HEK293T (cell line): Measurements from ENCODE around the gene KIAA1755.

Experiments used
- CTCF ChIA-PET: fragments of 350-600 bp; formaldehyde crosslinking; extraction: SDS; loops from one replicate; lab custom pipeline; 2021; ENCODE audit warnings: antibody characterized with exemption, inconsistent platforms; lab: Yijun Ruan, JAX
- POLR2A ChIA-PET: fragments of 350-600 bp; formaldehyde crosslinking; extraction: SDS; loops from one replicate; lab custom pipeline; 2020; ENCODE audit warnings: antibody characterized with exemption, inconsistent platforms; lab: Yijun Ruan, JAX
- DNase-seq: peaks from one replicate; pipeline ENCODE4 v3.0.0; 2012; ENCODE audit warnings: mixed read lengths; ENCODE audit errors: extremely low spot score
- ARNT ChIP-seq: fragments of 450-650 bp; IDR thresholded peaks from 2 replicates; pipeline ENCODE4 v1.6.1; 2017; ENCODE audit warnings: mild to moderate bottlenecking
- BHLHE40 ChIP-seq: fragments of 450-650 bp; IDR thresholded peaks from 2 replicates; pipeline ENCODE4 v1.6.1; 2016; ENCODE audit warnings: mild to moderate bottlenecking, moderate library complexity, borderline replicate concordance
- CTBP1 ChIP-seq: fragments of 450-650 bp; IDR thresholded peaks from 2 replicates; pipeline ENCODE4 v1.6.1; 2016; ENCODE audit warnings: borderline replicate concordance
- ELF4 ChIP-seq: fragments of 450-650 bp; IDR thresholded peaks from 2 replicates; pipeline ENCODE4 v1.6.1; 2017; ENCODE audit warnings: antibody characterized with exemption
- FOXA1 ChIP-seq: fragments of 450-650 bp; IDR thresholded peaks from 2 replicates; pipeline ENCODE4 v1.6.1; 2016; ENCODE audit warnings: mild to moderate bottlenecking
- FOXK2 ChIP-seq: fragments of 450-650 bp; IDR thresholded peaks from 2 replicates; pipeline ENCODE4 v1.6.1; 2016; ENCODE audit warnings: mild to moderate bottlenecking
- FOXM1 ChIP-seq: fragments of 450-650 bp; IDR thresholded peaks from 2 replicates; pipeline ENCODE4 v1.6.1; 2017; ENCODE audit warnings: mild to moderate bottlenecking, borderline replicate concordance
- HDGF ChIP-seq: fragments of 450-650 bp; IDR thresholded peaks from 2 replicates; pipeline ENCODE4 v1.6.1; 2017; ENCODE audit warnings: antibody characterized with exemption, borderline replicate concordance
- L3MBTL2 ChIP-seq: fragments of 450-650 bp; conservative IDR thresholded peaks from 2 replicates; pipeline ENCODE4 v1.6.1; 2016; ENCODE audit warnings: mild to moderate bottlenecking
- LEF1 ChIP-seq: fragments of 450-650 bp; IDR thresholded peaks from 2 replicates; pipeline ENCODE4 v1.6.1; 2017; ENCODE audit warnings: mild to moderate bottlenecking, borderline replicate concordance
- NFRKB ChIP-seq: fragments of 450-650 bp; IDR thresholded peaks from 2 replicates; pipeline ENCODE4 v1.6.1; 2016; ENCODE audit warnings: mild to moderate bottlenecking, moderate library complexity
- SP1 ChIP-seq: fragments of 450-650 bp; IDR thresholded peaks from 2 replicates; pipeline ENCODE4 v1.6.1; 2017
- SUZ12 ChIP-seq: fragments of 450-650 bp; IDR thresholded peaks from 2 replicates; pipeline ENCODE4 v1.6.1; 2016; ENCODE audit warnings: mild to moderate bottlenecking
- TARDBP ChIP-seq: fragments of 450-650 bp; IDR thresholded peaks from 2 replicates; pipeline ENCODE4 v1.6.1; 2016
- ZNF384 ChIP-seq: fragments of 450-650 bp; IDR thresholded peaks from 2 replicates; pipeline ENCODE4 v1.6.1; 2016
- TF ChIP-seq, protein P1 (sequence below): fragments of 450-650 bp; IDR thresholded peaks from 2 replicates; pipeline ENCODE4 v1.6.1; 2016

Gene KIAA1755

DNA sequence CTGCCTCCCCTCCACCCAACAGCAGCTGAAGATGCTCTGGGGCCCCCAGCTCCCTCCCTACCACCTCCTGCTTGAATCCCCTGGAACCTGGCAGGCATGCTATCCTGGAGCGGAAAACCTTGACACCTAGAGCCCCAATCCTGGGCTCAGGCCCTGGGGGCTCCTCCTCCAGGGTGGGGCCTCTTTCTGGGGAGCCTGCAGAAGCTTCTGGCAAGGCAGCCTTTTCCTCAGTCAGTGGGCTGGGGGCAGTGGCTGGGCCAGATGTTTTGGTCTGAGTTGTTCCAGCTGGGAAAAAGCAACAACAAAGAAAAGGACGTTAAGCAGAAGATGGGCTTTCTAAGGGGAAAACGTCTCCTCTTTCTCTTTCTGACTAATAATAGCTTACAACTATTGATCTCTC is 21.1 kb downstream of the KIAA1755 start:
- DNase-seq, result no peak
- TF ChIP-seq, protein P1, sequence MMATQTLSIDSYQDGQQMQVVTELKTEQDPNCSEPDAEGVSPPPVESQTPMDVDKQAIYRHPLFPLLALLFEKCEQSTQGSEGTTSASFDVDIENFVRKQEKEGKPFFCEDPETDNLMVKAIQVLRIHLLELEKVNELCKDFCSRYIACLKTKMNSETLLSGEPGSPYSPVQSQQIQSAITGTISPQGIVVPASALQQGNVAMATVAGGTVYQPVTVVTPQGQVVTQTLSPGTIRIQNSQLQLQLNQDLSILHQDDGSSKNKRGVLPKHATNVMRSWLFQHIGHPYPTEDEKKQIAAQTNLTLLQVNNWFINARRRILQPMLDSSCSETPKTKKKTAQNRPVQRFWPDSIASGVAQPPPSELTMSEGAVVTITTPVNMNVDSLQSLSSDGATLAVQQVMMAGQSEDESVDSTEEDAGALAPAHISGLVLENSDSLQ, result no peak
- TF ChIP-seq LEF1, result no peak
- TF ChIP-seq FOXA1, result no peak
- TF ChIP-seq FOXM1, result no peak
- TF ChIP-seq HDGF, result no peak
- no peak for TF ChIP-seq NFRKB
- no peak for TF ChIP-seq L3MBTL2
- no peak for TF ChIP-seq SP1
- no peak for TF ChIP-seq SUZ12
- no peak for TF ChIP-seq FOXK2
- no peak for TF ChIP-seq ARNT
- TF ChIP-seq BHLHE40, result no peak
- no peak for TF ChIP-seq ZNF384
- TF ChIP-seq ELF4, result no peak
- TF ChIP-seq CTBP1, result no peak
- ChIA-PET POLR2A (no interaction called here), CTCF (no interaction called here)

DNA sequence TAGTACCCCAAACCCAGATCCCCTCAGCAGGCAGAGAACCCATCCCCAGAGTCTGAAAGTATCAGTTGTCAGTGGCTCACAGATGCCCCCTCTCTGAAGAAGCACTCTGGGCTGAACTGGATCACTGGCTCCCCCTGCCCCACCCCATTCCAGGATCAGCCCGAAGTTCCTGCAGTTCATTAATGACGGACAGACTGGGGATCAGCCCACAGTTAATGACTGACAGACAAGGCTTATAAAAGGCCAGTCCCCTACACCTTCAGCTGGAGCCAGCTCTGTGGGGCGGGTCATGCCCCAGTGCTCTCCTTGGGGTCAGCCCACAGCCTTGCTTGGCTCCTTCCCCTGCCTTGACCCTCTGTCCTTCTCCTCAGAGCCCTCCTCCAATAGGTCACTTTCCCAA is 21.7 kb downstream of the KIAA1755 start:
- no peak for DNase-seq

DNA sequence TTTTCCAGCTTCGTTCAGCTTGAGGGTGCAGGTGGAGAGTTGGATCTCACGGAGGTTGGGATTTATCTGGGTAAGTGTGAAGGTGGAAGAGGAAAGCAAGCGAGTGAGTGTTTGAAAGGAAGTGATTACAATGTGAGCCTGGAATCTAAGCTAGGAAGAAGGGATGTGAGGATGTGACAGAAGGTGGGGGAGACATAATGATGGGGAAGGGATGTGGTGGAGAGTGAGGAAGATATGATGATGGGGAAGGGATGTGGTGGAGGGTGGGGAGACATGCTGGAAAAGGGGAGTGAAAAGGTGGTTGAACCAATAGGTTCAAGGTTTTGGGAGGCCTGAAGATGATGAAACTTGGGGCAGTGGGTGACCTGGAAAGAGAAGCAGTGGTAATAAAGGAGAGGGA is 23.2 kb downstream of the KIAA1755 start:
- DNase-seq, result no peak
- ChIA-PET CTCF (no interaction called here), POLR2A (no interaction called here)
- TF ChIP-seq SUZ12, result no peak
- TF ChIP-seq BHLHE40, result no peak
- TF ChIP-seq ARNT, result no peak
- TF ChIP-seq HDGF, result no peak
- TF ChIP-seq ZNF384, result no peak
- no peak for TF ChIP-seq FOXA1
- TF ChIP-seq, protein P1, result no peak
- TF ChIP-seq CTBP1, result no peak

More for the DNA sequence above, 21.7 kb downstream of the KIAA1755 start:
- CTCF ChIA-PET, result no interaction called here
- TF ChIP-seq HDGF, result no peak
- TF ChIP-seq ELF4, result no peak
- TF ChIP-seq CTBP1, result no peak
- no peak for TF ChIP-seq NFRKB
- no peak for TF ChIP-seq SP1
- no peak for TF ChIP-seq SUZ12
- TF ChIP-seq ZNF384, result no peak
- TF ChIP-seq TARDBP, result no peak
- TF ChIP-seq ARNT, result no peak
- TF ChIP-seq, protein P1, result no peak
- no peak for TF ChIP-seq FOXM1
- no peak for TF ChIP-seq LEF1
- no peak for TF ChIP-seq FOXK2
- no peak for TF ChIP-seq BHLHE40
- no peak for TF ChIP-seq L3MBTL2
- no peak for TF ChIP-seq FOXA1
- POLR2A ChIA-PET, result no interaction called here

DNA sequence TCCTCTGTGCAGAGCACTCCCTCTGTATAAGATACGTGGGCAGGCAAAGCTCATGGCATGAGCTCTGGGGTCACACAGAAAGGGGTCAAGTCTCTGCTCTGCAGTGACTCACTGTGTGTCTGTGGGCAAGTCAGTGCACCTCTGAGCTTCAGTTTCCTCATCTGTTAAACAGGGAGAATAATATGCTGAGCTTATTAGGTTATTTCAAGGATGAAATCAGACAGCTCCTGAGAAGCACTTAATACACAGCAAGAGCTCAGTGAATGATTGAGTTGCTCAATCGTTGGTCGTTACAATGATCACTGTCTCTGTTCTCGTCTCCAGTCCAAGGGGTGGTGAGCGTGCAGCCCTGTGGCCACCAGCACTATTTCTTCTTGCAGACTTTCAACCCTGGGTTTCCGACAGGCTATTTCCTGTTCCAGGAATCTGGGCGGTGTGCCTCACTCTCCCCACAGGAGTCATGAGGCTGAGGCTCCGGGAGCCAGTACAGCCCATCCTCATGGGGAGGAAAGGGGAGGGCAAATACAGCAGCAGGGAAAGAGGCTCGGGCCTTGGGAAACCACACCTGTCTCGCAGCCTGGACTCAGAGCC is 28.9 kb downstream of the KIAA1755 start:
- TF ChIP-seq BHLHE40 (no peak), CTBP1 (no peak), LEF1 (no peak), FOXM1 (no peak), HDGF (no peak), FOXK2 (no peak), L3MBTL2 (no peak), SUZ12 (no peak), ELF4 (no peak), TARDBP (no peak), SP1 (no peak), ARNT (no peak)
- ChIA-PET CTCF (interaction anchor here (1.0 kb wide), 1 partner anchor 10 kb away, joined by 5 read pairs; no protein-coding TSS in a partner anchor), POLR2A (no interaction called here)
- no peak for DNase-seq

DNA sequence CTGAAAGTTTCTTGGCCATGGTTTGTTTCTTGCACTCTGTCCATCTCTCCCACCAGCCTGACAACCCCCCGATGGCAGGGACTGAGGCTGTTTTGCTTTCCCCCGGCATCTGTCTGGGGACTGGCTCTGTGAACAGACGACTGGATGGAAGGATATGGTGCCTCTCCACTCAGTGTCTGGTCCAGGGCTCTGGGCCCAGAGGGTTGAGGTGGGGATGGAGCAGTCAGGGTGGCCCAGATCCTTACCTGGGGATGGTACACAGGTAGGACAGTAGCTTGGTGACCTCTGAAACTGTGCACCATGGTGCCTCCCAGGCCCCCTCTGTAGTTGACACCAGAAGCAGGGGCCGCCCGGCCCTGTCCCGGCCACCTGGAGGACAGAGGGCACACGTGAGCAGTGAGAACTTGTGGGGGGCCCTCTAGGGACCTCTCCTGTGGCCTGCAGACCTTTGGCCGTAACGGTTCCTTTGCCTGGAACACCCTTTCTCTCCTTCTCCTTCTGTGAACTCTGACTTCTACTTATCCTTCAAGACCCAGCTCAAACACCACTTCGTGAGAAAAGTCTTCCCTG is 29.5 kb downstream of the KIAA1755 start:
- ChIA-PET POLR2A (no interaction called here), CTCF (interaction anchor here (1.0 kb wide), 1 partner anchor 10 kb away, joined by 5 read pairs; no protein-coding TSS in a partner anchor)
- TF ChIP-seq, protein P1, result no peak
- TF ChIP-seq LEF1, result no peak
- no peak for TF ChIP-seq SUZ12
- no peak for TF ChIP-seq BHLHE40
- no peak for TF ChIP-seq ARNT
- TF ChIP-seq FOXM1, result no peak
- TF ChIP-seq CTBP1, result no peak
- no peak for TF ChIP-seq L3MBTL2
- TF ChIP-seq ELF4, result no peak
- no peak for TF ChIP-seq FOXK2
- TF ChIP-seq FOXA1, result no peak
- no peak for DNase-seq

DNA sequence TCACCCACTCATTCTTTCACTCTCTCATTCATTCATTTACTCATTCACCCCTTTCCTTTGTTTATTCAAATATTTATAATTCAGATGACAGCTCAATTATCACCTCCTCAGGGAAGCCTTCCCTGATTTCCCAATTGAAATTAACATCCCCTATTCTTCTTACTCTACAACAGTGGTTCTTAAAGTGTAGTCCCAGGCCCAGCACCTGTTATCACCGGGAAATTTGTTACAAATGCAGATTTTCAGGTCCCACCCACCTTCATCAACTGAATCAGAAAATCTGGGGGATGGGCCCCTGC is 30.3 kb downstream of the KIAA1755 start:
- CTCF ChIA-PET, result interaction anchor here (1.1 kb wide), 1 partner anchor 9 kb away, joined by 4 read pairs; no protein-coding TSS in a partner anchor
- no peak for DNase-seq
- POLR2A ChIA-PET, result no interaction called here
- TF ChIP-seq FOXM1 (no peak), LEF1 (no peak), SUZ12 (no peak), FOXK2 (no peak), ZNF384 (no peak), TARDBP (no peak), CTBP1 (no peak), L3MBTL2 (no peak), FOXA1 (no peak), BHLHE40 (no peak), SP1 (no peak), ELF4 (no peak), NFRKB (no peak), ARNT (no peak), HDGF (no peak)
- TF ChIP-seq, protein P1, result no peak
